Osteoblast (primary cell): Measurements from ENCODE around the gene TTC33. TPM values are rescaled to one million over a fixed set of nuclear protein-coding genes. Genes with fewer than 3 reads are reported as not detected.

Source experiments
- DNase-seq: peaks from one replicate; pipeline ENCODE4 v3.0.0; 2011; ENCODE audit warnings: low spot score, mixed read lengths; ENCODE audit not compliant: insufficient read length; ENCODE audit errors: missing footprints
- H2AFZ ChIP-seq: 2 replicates; pipeline ENCODE4 v1.6.0; 2011; ENCODE audit warnings: mild to moderate bottlenecking, low read length
- H3K27ac ChIP-seq: 2 replicates; pipeline ENCODE4 v1.5.1; 2011; ENCODE audit warnings: mild to moderate bottlenecking, low read depth, low read length, moderate library complexity
- H3K27me3 ChIP-seq: 2 replicates; pipeline ENCODE4 v1.6.0; 2012; ENCODE audit warnings: mild to moderate bottlenecking, control low read depth, inconsistent platforms, low read length, moderate library complexity; ENCODE audit not compliant: insufficient read depth
- H3K36me3 ChIP-seq: 2 replicates; pipeline ENCODE4 v1.5.1; 2011; ENCODE audit warnings: mild to moderate bottlenecking, low read length, control low read depth, moderate library complexity; ENCODE audit not compliant: insufficient read depth
- H3K4me1 ChIP-seq: 2 replicates; pipeline ENCODE4 v1.5.1; 2011; ENCODE audit warnings: mild to moderate bottlenecking, low read length, control low read depth, moderate library complexity; ENCODE audit not compliant: insufficient read depth
- H3K4me2 ChIP-seq: 2 replicates; pipeline ENCODE4 v1.6.0; 2011; ENCODE audit warnings: mild to moderate bottlenecking, low read length; ENCODE audit not compliant: insufficient read depth
- H3K4me3 ChIP-seq: fragments of 200-600 bp; sonication (generic); 3 replicates; pipeline ENCODE4 v1.5.1; 2012; ENCODE audit warnings: mild to moderate bottlenecking, low read length, inconsistent platforms; ENCODE audit not compliant: insufficient read depth
- H3K79me2 ChIP-seq: 2 replicates; pipeline ENCODE4 v1.6.0; 2012; ENCODE audit warnings: mild to moderate bottlenecking, low read length, control low read depth, inconsistent platforms; ENCODE audit not compliant: insufficient read depth
- H3K9me3 ChIP-seq: 2 replicates; pipeline ENCODE4 v1.5.1; 2011; ENCODE audit warnings: low read depth, low read length, control low read depth
- H4K20me1 ChIP-seq: 2 replicates; pipeline ENCODE4 v1.6.0; 2012; ENCODE audit warnings: mild to moderate bottlenecking, low read length, control low read depth; ENCODE audit not compliant: insufficient read depth
- CTCF ChIP-seq: IDR thresholded peaks from 2 replicates; pipeline ENCODE4 v1.5.1; 2011; ENCODE audit warnings: mild to moderate bottlenecking, low read depth, low read length, moderate library complexity; ENCODE audit errors: extremely low read depth
- total RNA-seq: library from RNA; depleted of rRNA; stranded (reverse); fragments of >200 nt; gene quantifications from 2 replicates; pipeline ENCODE4 v1.2.3, GENCODE V29; 2012

TTC33 gene
- total RNA-seq, 1 donor, result 14.5 TPM

GRCh38 chr5:40614466-40614865 is 141.3 kb downstream of the TTC33 start:
- H2AFZ ChIP-seq, result no peak overlapping the region
- H3K79me2 ChIP-seq, result no peaks in the 10 kb centered on the region
- no peaks in the 10 kb centered on the region for H3K27me3 ChIP-seq
- no peak overlapping the region for H3K4me2 ChIP-seq
- no peaks in the 10 kb centered on the region for H4K20me1 ChIP-seq
- H3K27ac ChIP-seq, result no peak overlapping the region
- H3K9me3 ChIP-seq, result no peaks in the 10 kb centered on the region
- H3K4me1 ChIP-seq, result peaks cover 18% of the 10 kb centered on the region
- no peak for DNase-seq
- no peak for TF ChIP-seq CTCF
- no peaks in the 10 kb centered on the region for H3K36me3 ChIP-seq
- H3K4me3 ChIP-seq, result no peak overlapping the region

- Histone ChIP-seq H3K4me2 (no peak overlapping the region), H3K4me1 (peaks cover 10% of the 10 kb centered on the region), H3K79me2 (no peaks in the 10 kb centered on the region), H3K9me3 (no peaks in the 10 kb centered on the region), H3K36me3 (no peaks in the 10 kb centered on the region), H3K27ac (no peak overlapping the region), H3K4me3 (no peak overlapping the region), H4K20me1 (no peaks in the 10 kb centered on the region), H3K27me3 (no peaks in the 10 kb centered on the region), H2AFZ (no peak overlapping the region)
- no peak for DNase-seq
- TF ChIP-seq CTCF, result no peak
Observed at GRCh38 chr5:40607202-40607601, 148.6 kb downstream of the TTC33 start.

- peak overlapping the region; percentile 77 for H3K4me2 ChIP-seq
- H3K79me2 ChIP-seq, result no peaks in the 10 kb centered on the region
- no peak for TF ChIP-seq CTCF
- peak overlapping the region; percentile 52 for H3K4me3 ChIP-seq
- H3K4me1 ChIP-seq, result peaks cover 10% of the 10 kb centered on the region
- no peaks in the 10 kb centered on the region for H3K36me3 ChIP-seq
- H2AFZ ChIP-seq, result peak overlapping the region; percentile 86
- H3K27me3 ChIP-seq, result no peaks in the 10 kb centered on the region
- H3K27ac ChIP-seq, result peak overlapping the region; percentile 47
- DNase-seq, result no peak
- no peaks in the 10 kb centered on the region for H3K9me3 ChIP-seq
- H4K20me1 ChIP-seq, result no peaks in the 10 kb centered on the region
Observed at GRCh38 chr5:40606077-40606765, 149.5 kb downstream of the TTC33 start.

- Histone ChIP-seq H3K36me3 (no peaks in the 10 kb centered on the region), H3K9me3 (no peaks in the 10 kb centered on the region), H4K20me1 (no peaks in the 10 kb centered on the region), H3K4me1 (peaks cover 10% of the 10 kb centered on the region), H3K27me3 (no peaks in the 10 kb centered on the region), H2AFZ (peak overlapping the region; percentile 86), H3K4me2 (peak overlapping the region; percentile 77), H3K27ac (peak overlapping the region; percentile 47), H3K79me2 (no peaks in the 10 kb centered on the region), H3K4me3 (peak overlapping the region; percentile 52)
- no peak for DNase-seq
- TF ChIP-seq CTCF, result no peak
Observed at GRCh38 chr5:40605295-40605958, 150.3 kb downstream of the TTC33 start.
